A549 (cell line): ENCODE data around the gene CD48. TPM values are rescaled to one million over a fixed set of nuclear protein-coding genes. Genes with fewer than 3 reads are reported as not detected.

Source experiments
- ATAC-seq, 2 experiments: fragments of 200-7000 bp in 1 of 2; fragments of >200 bp in 1 of 2; cut with Nextera tagmentation in 1 of 2; cut with Tn5 transposase in 1 of 2; 3 replicates each; pipeline versions ENCODE4 v1.8.0 to v1.9.1; 2018 to 2020; ENCODE audit warnings: mild to moderate bottlenecking in 1 of 2, moderate library complexity in 1 of 2
- CTCF ChIA-PET: fragments of 300-600 bp; sonication (Branson Sonifier 250); formaldehyde crosslinking; extraction: SDS; loops from one replicate; lab custom pipeline; 2021; ENCODE audit warnings: antibody characterized with exemption, inconsistent platforms; lab: Yijun Ruan, JAX
- POLR2A ChIA-PET: fragments of 350-600 bp; formaldehyde crosslinking; extraction: SDS; loops from one replicate; lab custom pipeline; 2021; ENCODE audit warnings: antibody characterized with exemption, inconsistent platforms; lab: Yijun Ruan, JAX
- DNase-seq, 2 experiments: peaks; one replicate each; pipeline versions ENCODE4 v3.0.0 to v3.0.0-alpha.2; 2011 to 2016; ENCODE audit warnings: low read depth in 1 of 2, low spot score in 1 of 2
- FAIRE-seq: peaks from 2 replicates; lab custom pipeline; 2011; peaks lifted over from hg19 to GRCh38; lab: Jason Lieb, UNC
- H3K27ac ChIP-seq, 2 experiments: fragments of >200 bp; sonication (Bioruptor Twin); formaldehyde crosslinking; 3 replicates each; pipeline ENCODE4 v1.5.1; 2016 to 2017
- H3K4me1 ChIP-seq: fragments of >200 bp; sonication (Bioruptor Twin); formaldehyde crosslinking; 3 replicates; pipeline ENCODE4 v1.6.1; 2016
- H3K4me2 ChIP-seq: fragments of >200 bp; sonication (Bioruptor Twin); formaldehyde crosslinking; 3 replicates; pipeline ENCODE4 v1.6.1; 2016
- H3K4me3 ChIP-seq: fragments of >200 bp; sonication (Bioruptor Twin); formaldehyde crosslinking; 3 replicates; pipeline ENCODE4 v1.5.1; 2016
- H3K9me3 ChIP-seq: fragments of >200 bp; sonication (Bioruptor Twin); formaldehyde crosslinking; 3 replicates; pipeline ENCODE4 v1.6.1; 2016
- CEBPB ChIP-seq, 2 experiments: fragments of >200 bp in 1 of 2; sonication (Bioruptor Twin) in 1 of 2; formaldehyde crosslinking in 1 of 2; IDR thresholded peaks; 2 replicates each; pipeline ENCODE4 v1.6.1; 2012 to 2016
- CHD4 ChIP-seq: fragments of 200-600 bp; sonication (generic); IDR thresholded peaks from 2 replicates; pipeline ENCODE4 v1.6.1; 2016; ENCODE audit warnings: antibody characterized with exemption, mild to moderate bottlenecking, borderline replicate concordance
- EHF ChIP-seq: fragments of 250-450 bp; sonication (Bioruptor Pico); IDR thresholded peaks from 2 replicates; pipeline ENCODE4 v1.5.0; 2020; ENCODE audit warnings: mild to moderate bottlenecking
- HES2 ChIP-seq: fragments of >200 bp; sonication (Bioruptor Twin); formaldehyde crosslinking; IDR thresholded peaks from 2 replicates; pipeline ENCODE4 v1.6.1; 2016
- HOXB13 ChIP-seq: fragments of 250-450 bp; sonication (Bioruptor Pico); IDR thresholded peaks from 2 replicates; pipeline ENCODE4 v1.5.0; 2020; ENCODE audit warnings: low read depth, mild to moderate bottlenecking, moderate library complexity
- HOXB5 ChIP-seq: fragments of 250-450 bp; sonication (Bioruptor Pico); IDR thresholded peaks from 2 replicates; pipeline ENCODE4 v1.5.0; 2020; ENCODE audit warnings: mild to moderate bottlenecking, moderate library complexity
- JUN ChIP-seq, 2 experiments: fragments of >200 bp; sonication (Bioruptor Twin); formaldehyde crosslinking; IDR thresholded peaks; 2 replicates in 1 of 2; 3 replicates in 1 of 2; pipeline ENCODE4 v1.6.1; 2016 to 2017
- MAFK ChIP-seq: fragments of 450-650 bp; IDR thresholded peaks from 2 replicates; pipeline ENCODE4 v1.6.1; 2014; ENCODE audit not compliant: partially characterized antibody
- MAZ ChIP-seq: fragments of 150-350 bp; IDR thresholded peaks from 2 replicates; pipeline ENCODE4 v1.6.1; 2014; ENCODE audit warnings: antibody characterized with exemption, low read depth, low read length, borderline replicate concordance
- PHF8 ChIP-seq: fragments of 200-600 bp; sonication (generic); IDR thresholded peaks from 2 replicates; pipeline ENCODE4 v1.6.1; 2016; ENCODE audit warnings: low read depth, mild to moderate bottlenecking, antibody characterized with exemption, moderate library complexity, borderline replicate concordance
- POLR2A ChIP-seq: IDR thresholded peaks from 2 replicates; pipeline ENCODE4 v1.6.1; 2012; ENCODE audit warnings: mild to moderate bottlenecking, low read length
- RARB ChIP-seq: fragments of 250-450 bp; sonication (Bioruptor Pico); IDR thresholded peaks from 2 replicates; pipeline ENCODE4 v1.8.0; 2021; ENCODE audit warnings: mild to moderate bottlenecking, moderate library complexity
- RCOR1 ChIP-seq: fragments of 150-350 bp; IDR thresholded peaks from 2 replicates; pipeline ENCODE4 v1.6.1; 2014; ENCODE audit warnings: antibody characterized with exemption, low read length, low read depth
- RFX5 ChIP-seq: fragments of 450-650 bp; IDR thresholded peaks from 2 replicates; pipeline ENCODE4 v1.7.1; 2014; ENCODE audit warnings: antibody characterized with exemption, mild to moderate bottlenecking, moderate library complexity
- TFCP2L1 ChIP-seq: fragments of 250-450 bp; sonication (Bioruptor Pico); IDR thresholded peaks from 2 replicates; pipeline ENCODE4 v1.5.0; 2021; ENCODE audit warnings: mild to moderate bottlenecking
- ZC3H11A ChIP-seq: fragments of 450-650 bp; IDR thresholded peaks from 2 replicates; pipeline ENCODE4 v1.6.1; 2014; ENCODE audit warnings: antibody characterized with exemption, mild to moderate bottlenecking
- ZNF302 ChIP-seq: fragments of 250-450 bp; sonication (Bioruptor Pico); IDR thresholded peaks from 2 replicates; pipeline ENCODE4 v1.9.0; 2021; ENCODE audit warnings: inconsistent platforms, mild to moderate bottlenecking, moderate library complexity
- WGBS: methylation state at CpG from one replicate; pipeline ENCODE4 v1.1.6; 2017; ENCODE audit errors: missing lambda C conversion rate; 5-methylcytosine and 5-hydroxymethylcytosine counted together
- polyA plus RNA-seq, 4 experiments: library from polyadenylated mRNA; depleted of rRNA in 3 of 4; stranded (reverse); fragments of >200 nt; fragmentation: RNase III in 1 of 4; extraction: RNeasy Plus Mini Kit Qiagen cat#74134 plus additional on column Dnase treatment in 1 of 4; gene quantifications; 2 replicates in 3 of 4; 3 replicates in 1 of 4; pipeline ENCODE4 v1.2.3, GENCODE V29; 2011 to 2017
- TF ChIP-seq, protein P1 (sequence below): IDR thresholded peaks from 2 replicates; pipeline ENCODE4 v1.6.1; 2012
- TF ChIP-seq, protein P2 (sequence below): fragments of 450-650 bp; IDR thresholded peaks from 2 replicates; pipeline ENCODE4 v1.6.1; 2014; ENCODE audit warnings: antibody characterized with exemption
- TF ChIP-seq, protein P3 (sequence below): fragments of >200 bp; sonication (Bioruptor Twin); formaldehyde crosslinking; IDR thresholded peaks from 3 replicates; pipeline ENCODE4 v1.5.1; 2016
- TF ChIP-seq, protein P4 (sequence below): fragments of 250-450 bp; sonication (Bioruptor Pico); IDR thresholded peaks from 2 replicates; pipeline ENCODE4 v1.5.0; 2020; ENCODE audit warnings: low read depth, mild to moderate bottlenecking, moderate library complexity

Gene CD48
- polyA plus RNA-seq, 2 of the 4 experiments (the other 2 are of a cell fraction) = not detected

DNA sequence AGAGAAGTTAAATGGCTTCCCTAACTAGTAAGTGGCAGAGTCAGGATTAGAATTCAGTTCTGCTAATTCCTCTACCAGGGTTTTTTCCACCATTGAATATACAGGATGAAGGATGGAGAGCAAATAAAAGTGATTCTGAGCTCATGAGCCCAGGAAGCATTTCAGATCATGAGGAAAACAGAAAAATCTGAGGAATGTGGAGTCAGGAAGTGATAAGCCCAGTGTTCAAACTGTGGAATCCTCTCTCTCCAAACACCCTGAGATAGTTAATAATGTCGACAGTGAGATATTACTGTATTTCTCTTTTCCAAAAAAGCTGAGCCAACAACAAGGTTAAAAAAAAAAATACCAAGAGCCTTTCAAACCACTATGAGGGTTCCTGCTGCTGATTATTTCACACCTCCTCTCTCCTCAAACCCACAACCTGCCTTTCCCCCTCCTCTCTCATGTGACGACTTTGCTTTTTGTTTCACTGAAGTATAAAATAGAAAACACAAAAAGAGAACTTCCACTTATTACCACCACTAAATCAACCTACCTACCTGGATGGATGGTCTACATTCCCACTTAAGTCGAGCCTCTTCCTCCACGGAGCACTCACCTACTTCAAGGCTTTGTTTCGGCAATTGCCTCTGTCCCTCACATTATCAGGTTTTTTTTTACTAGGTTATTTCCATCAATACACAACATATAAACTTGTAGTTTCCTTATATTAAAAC is 73.6 kb downstream of the CD48 start:
- DNase-seq (no peak), ATAC-seq (no peak)
- CTCF ChIA-PET = no interaction called here
- no peak overlapping the region for H3K4me3 ChIP-seq
- no peaks in the 10 kb centered on the region for H3K9me3 ChIP-seq
- no peak for TF ChIP-seq POLR2A
- no peak for TF ChIP-seq HES2
- no peak for TF ChIP-seq MAZ
- TF ChIP-seq HOXB13 (CRISPR knock-in tag) = no peak
- no peak for TF ChIP-seq PHF8
- TF ChIP-seq, protein P1, sequence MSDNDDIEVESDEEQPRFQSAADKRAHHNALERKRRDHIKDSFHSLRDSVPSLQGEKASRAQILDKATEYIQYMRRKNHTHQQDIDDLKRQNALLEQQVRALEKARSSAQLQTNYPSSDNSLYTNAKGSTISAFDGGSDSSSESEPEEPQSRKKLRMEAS = no peak
- no peak for TF ChIP-seq EHF (CRISPR knock-in tag)
- no peak for TF ChIP-seq CEBPB (IDR thresholded peaks at IDR 0.05)
- TF ChIP-seq CHD4 = no peak
- no peak for TF ChIP-seq ZC3H11A
- TF ChIP-seq ZNF302 = no peak
- no peak for TF ChIP-seq RFX5
- no peak for TF ChIP-seq HOXB5 (CRISPR knock-in tag)
- TF ChIP-seq, protein P2, sequence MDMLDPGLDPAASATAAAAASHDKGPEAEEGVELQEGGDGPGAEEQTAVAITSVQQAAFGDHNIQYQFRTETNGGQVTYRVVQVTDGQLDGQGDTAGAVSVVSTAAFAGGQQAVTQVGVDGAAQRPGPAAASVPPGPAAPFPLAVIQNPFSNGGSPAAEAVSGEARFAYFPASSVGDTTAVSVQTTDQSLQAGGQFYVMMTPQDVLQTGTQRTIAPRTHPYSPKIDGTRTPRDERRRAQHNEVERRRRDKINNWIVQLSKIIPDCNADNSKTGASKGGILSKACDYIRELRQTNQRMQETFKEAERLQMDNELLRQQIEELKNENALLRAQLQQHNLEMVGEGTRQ = no peak
- no peak for TF ChIP-seq TFCP2L1 (CRISPR knock-in tag)
- no peak for TF ChIP-seq RCOR1
- TF ChIP-seq JUN (IDR thresholded peaks at IDR 0.05) = no peak
- no peak for TF ChIP-seq RARB (CRISPR knock-in tag)
- TF ChIP-seq, protein P3, sequence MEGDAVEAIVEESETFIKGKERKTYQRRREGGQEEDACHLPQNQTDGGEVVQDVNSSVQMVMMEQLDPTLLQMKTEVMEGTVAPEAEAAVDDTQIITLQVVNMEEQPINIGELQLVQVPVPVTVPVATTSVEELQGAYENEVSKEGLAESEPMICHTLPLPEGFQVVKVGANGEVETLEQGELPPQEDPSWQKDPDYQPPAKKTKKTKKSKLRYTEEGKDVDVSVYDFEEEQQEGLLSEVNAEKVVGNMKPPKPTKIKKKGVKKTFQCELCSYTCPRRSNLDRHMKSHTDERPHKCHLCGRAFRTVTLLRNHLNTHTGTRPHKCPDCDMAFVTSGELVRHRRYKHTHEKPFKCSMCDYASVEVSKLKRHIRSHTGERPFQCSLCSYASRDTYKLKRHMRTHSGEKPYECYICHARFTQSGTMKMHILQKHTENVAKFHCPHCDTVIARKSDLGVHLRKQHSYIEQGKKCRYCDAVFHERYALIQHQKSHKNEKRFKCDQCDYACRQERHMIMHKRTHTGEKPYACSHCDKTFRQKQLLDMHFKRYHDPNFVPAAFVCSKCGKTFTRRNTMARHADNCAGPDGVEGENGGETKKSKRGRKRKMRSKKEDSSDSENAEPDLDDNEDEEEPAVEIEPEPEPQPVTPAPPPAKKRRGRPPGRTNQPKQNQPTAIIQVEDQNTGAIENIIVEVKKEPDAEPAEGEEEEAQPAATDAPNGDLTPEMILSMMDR = no peak
- TF ChIP-seq, all 56 proteins: peak for 0
- WGBS = 59% methylated on average over 5 of the region's 5 CpGs
- POLR2A ChIA-PET = no interaction called here
- Histone ChIP-seq H3K4me2 (no peak overlapping the region), H3K4me1 (0 out of 3 replicates have a peak, but pooled peaks cover 4% of the 10 kb centered on the region), H3K27ac (no peak overlapping the region)
- no peak for FAIRE-seq

- DNase-seq (no peak), FAIRE-seq (no peak), ATAC-seq (no peak)
- CTCF ChIA-PET = no interaction called here
- POLR2A ChIA-PET = no interaction called here
- 0 out of 3 replicates have a peak, but pooled peaks cover 4% of the 10 kb centered on the region for H3K4me1 ChIP-seq
- H3K9me3 ChIP-seq = no peaks in the 10 kb centered on the region
- no peak overlapping the region for H3K27ac ChIP-seq
- TF ChIP-seq MAFK (no peak), ZC3H11A (no peak), RFX5 (no peak), HOXB5 (CRISPR knock-in tag) (no peak)
- TF ChIP-seq, protein P1 = no peak
- TF ChIP-seq, protein P4, sequence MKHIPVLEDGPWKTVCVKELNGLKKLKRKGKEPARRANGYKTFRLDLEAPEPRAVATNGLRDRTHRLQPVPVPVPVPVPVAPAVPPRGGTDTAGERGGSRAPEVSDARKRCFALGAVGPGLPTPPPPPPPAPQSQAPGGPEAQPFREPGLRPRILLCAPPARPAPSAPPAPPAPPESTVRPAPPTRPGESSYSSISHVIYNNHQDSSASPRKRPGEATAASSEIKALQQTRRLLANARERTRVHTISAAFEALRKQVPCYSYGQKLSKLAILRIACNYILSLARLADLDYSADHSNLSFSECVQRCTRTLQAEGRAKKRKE (CRISPR knock-in tag) = no peak
- H3K4me3 ChIP-seq = no peak overlapping the region
- 85% methylated on average over 8 of the region's 8 CpGs for WGBS
- H3K4me2 ChIP-seq = no peak overlapping the region
Observed at GRCh38 chr1:160637065-160637464, 74.6 kb downstream of the CD48 start.
